Measurements from ENCODE around the gene ZNF280C.
"Not testable (repeated sequence)": the region's sequence is repeated elsewhere in the genome, so short reads cannot be mapped to it uniquely, and the experiment has no call there.

The ZNF280C gene, protein sequence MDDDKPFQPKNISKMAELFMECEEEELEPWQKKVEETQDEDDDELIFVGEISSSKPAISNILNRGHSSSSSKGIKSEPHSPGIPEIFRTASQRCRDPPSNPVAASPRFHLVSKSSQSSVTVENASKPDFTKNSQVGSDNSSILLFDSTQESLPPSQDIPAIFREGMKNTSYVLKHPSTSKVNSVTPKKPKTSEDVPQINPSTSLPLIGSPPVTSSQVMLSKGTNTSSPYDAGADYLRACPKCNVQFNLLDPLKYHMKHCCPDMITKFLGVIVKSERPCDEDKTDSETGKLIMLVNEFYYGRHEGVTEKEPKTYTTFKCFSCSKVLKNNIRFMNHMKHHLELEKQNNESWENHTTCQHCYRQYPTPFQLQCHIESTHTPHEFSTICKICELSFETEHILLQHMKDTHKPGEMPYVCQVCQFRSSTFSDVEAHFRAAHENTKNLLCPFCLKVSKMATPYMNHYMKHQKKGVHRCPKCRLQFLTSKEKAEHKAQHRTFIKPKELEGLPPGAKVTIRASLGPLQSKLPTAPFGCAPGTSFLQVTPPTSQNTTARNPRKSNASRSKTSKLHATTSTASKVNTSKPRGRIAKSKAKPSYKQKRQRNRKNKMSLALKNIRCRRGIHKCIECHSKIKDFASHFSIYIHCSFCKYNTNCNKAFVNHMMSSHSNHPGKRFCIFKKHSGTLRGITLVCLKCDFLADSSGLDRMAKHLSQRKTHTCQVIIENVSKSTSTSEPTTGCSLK

GRCh38 chrX:130268449-130269170, at the start of gene ZNF280C:
TSS of gene ZNF280C (minus strand) at chrX:130268899. CDS start at chrX:130260449, 8,450 bp downstream.
- peak; percentile 80 to 88 for DNase-seq (ENCODE audit: low read depth in 2 of 2)

- DNase-seq (ENCODE audit: low read depth in 2 of 2): no peak
Measured at GRCh38 chrX:130304587-130305368, 36.1 kb upstream of the ZNF280C start.

DNA sequence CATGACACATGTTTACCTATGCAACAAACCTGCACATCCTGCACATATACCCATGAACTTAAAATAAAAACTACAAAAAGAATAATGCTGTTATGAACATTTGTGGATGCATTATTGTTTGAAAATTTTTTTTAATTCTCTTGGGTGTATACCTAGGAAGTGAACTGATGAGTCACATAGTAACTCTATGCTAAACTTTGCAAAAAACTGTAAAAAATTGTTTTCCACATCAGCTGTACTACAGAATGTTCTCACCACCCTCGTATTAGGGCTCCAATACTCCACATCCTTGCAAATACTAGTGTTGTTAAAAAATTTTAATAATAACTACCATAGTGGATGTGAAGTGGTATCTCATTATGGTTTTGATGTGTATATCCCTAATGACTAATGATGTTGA, 33.3 kb upstream of the ZNF280C start:
- DNase-seq (ENCODE audit: low read depth in 2 of 2): no peak

GRCh38 chrX:130301405-130301804, 32.7 kb upstream of the ZNF280C start:
- DNase-seq (ENCODE audit: low read depth in 2 of 2): no peak

- no peak for DNase-seq (ENCODE audit: low read depth in 2 of 2)
Measured at GRCh38 chrX:130300010-130300282, 31.2 kb upstream of the ZNF280C start.

GRCh38 chrX:130299279-130300009, 30.7 kb upstream of the ZNF280C start:
- no peak for DNase-seq (ENCODE audit: low read depth in 2 of 2)

DNA sequence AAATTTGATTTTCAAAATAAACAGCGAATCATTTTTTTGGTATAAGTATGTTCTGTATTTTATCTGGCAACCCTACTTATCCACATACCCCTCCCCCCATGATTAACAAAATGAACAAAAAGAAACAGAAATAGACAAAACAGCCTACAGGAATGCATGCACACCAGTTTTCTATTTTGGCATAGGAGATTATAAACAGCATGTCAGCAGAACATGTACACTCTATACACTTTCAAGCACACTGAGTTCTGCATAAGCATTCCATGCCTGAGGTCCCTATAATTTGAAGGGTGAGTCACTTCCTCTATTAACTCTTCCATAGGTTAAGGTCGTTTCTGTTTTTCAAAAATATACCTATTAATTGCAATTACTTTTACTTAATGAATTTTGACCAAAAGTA, 28.0 kb upstream of the ZNF280C start:
- DNase-seq (ENCODE audit: low read depth in 2 of 2): no peak

DNA sequence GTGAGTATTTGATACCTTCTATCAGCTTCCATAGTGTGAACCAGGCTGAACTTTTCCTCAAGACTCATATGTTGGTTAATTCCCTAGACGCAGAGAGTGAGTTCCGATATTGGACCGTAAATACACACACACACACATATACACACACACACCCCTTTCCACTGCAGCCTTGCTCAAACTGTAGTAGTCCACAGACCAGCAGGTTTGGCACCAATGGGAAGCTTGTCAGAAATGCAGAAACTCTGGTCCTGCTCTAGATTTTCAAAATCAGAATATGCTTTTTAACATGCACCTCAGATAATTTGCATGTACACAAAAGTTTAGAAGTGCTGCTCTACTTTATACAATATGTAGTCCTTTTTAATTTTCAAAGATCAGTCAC, 27.6 kb upstream of the ZNF280C start:
- DNase-seq (ENCODE audit: low read depth in 2 of 2): no peak

- DNase-seq (ENCODE audit: low read depth in 2 of 2): no peak
Measured at GRCh38 chrX:130295519-130296296, 27.0 kb upstream of the ZNF280C start.

- DNase-seq (ENCODE audit: low read depth in 2 of 2): no peak
Measured at GRCh38 chrX:130287071-130287770, 18.5 kb upstream of the ZNF280C start.

- DNase-seq (ENCODE audit: low read depth in 2 of 2): no peak
Measured at GRCh38 chrX:130285710-130286109, 17.0 kb upstream of the ZNF280C start.

DNA sequence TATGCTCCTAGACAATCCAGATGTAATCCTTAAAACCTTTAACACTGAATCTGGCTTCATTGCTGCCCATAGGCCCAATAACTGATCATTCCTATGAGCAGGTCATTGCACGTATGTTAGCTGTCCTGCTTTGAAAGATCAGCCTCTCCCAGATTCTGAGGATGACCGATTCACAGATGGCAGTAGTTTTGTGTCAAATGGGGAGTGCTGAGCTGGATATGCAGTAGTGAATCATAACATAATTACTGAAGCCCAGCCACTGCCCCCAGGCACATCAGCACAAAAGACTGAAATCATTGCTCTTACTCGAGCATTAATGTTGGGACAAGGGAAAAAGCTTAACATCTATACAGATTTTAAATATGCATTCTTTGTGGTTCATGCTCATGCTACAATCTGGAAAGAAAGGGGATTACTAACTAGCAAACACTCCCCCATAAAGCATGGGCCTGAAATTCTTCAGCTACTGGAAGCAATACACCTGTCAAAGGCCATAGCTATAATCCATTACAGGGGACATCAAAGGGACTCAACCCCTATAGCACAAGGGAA, 16.4 kb upstream of the ZNF280C start:
- no peak for DNase-seq (ENCODE audit: low read depth in 2 of 2)

- no peak for DNase-seq (ENCODE audit: low read depth in 2 of 2)
Measured at GRCh38 chrX:130282151-130282550, 13.5 kb upstream of the ZNF280C start.

DNA sequence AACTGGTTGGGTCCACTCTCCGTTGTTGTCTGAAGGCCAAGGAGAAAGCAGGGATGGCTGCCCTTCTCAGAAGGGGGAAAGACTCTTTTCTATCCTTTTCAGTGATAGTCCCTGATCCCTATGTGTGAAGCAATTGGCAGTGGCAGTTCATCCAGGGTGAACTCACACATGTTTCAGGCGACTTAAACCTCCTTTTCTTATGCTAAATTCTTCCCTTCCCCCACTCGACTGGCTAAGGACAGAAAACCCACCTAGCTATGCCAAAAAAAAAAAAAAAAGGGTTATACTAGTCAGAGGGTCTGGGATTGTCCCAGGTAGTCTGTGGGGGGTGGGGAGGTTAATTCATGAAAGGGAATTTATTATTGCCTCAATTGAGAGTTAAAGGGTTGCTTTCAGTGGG, 12.2 kb upstream of the ZNF280C start:
- no peak for DNase-seq (ENCODE audit: low read depth in 2 of 2)

DNA sequence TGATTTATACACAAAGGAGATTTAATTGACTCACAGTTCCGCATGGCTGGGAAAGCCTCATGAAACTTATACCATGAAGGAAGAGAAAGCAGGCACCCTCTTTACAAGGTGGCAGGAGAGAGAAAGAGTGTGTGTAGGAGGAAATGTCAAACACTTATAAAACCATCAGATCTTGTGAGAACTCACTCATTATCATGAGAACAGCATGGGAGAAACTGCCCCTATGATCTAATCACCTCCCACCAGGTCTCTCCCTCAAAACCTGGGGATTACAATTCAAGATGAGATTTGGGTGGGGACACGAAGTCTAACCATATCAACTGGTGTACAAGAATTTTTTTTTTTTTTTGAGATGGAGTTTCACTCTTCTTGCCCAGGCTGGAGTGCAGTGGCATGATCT, 3.6 kb upstream of the ZNF280C start:
- DNase-seq (ENCODE audit: low read depth in 2 of 2): not testable (repeated sequence)

- not testable (repeated sequence) for DNase-seq (ENCODE audit: low read depth in 2 of 2)
Measured at GRCh38 chrX:130269391-130269790, 692 bp upstream of the ZNF280C start.

DNA sequence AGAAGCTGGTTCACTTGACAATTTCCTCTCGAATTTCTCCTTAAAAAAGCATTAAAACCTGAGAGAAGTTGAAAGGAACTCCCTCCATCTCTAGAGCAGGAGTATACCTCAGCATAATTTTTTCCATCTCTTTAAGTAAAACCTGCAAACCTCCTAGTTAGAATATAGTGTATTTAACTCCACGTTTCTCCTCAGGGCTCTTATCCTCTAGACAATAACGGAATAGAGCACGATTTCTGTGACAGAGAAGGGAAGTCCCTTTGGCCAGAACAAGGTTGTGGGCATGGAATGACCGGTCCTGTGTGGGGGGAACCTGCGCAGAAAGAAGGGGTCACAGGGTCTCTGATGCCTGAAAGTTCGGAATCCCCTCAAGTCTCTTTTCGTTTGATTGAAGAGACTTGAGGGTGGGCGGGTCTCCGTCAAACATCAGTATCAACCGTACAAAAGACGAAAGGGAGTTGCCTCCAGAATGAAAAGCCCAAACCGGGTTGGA, 697 bp downstream of the ZNF280C start:
- no peak for DNase-seq (ENCODE audit: low read depth in 2 of 2)

- no peak for DNase-seq (ENCODE audit: low read depth in 2 of 2)
Measured at GRCh38 chrX:130264573-130264972, 4.1 kb downstream of the ZNF280C start.

GRCh38 chrX:130263016-130263415, 5.7 kb downstream of the ZNF280C start:
- DNase-seq (ENCODE audit: low read depth in 2 of 2): no peak

Measured in stimulated activated CD8-positive, alpha-beta memory T cell treated with anti-CD3 and anti-CD28 coated beads, Interleukin-15, amount 100 ng/mL, for 4 hours (primary cell).